ENCODE measurements around the gene LTBP2. TPM values are rescaled to one million over a fixed set of nuclear protein-coding genes. Genes with fewer than 3 reads are reported as not detected.

The LTBP2 gene
- total RNA-seq, 1 donor from 2014 or later, result 12.0 TPM

GRCh38 chr14:74622257-74622656 is 10.2 kb upstream of the LTBP2 start:
- Histone ChIP-seq H3K4me3 (ENCODE audit: low read length in 3 of 3) (no peak overlapping the region), H3K9ac (ENCODE audit: low read depth in 1 of 3, low read length in 3 of 3) (no peak overlapping the region), H3K27me3 (ENCODE audit: control insufficient read depth in 3 of 3, insufficient read depth in 3 of 3, low read length in 3 of 3) (peaks cover 0 to 4% (median 4%) of the 10 kb centered on the region in 3 donors), H3K27ac (ENCODE audit: low read depth, low read length) (no peak overlapping the region), H3K4me1 (ENCODE audit: control insufficient read depth in 3 of 3, insufficient read depth in 3 of 3, low read length in 3 of 3) (peaks cover 24 to 36% (median 29%) of the 10 kb centered on the region in 3 donors), H3K36me3 (ENCODE audit: control insufficient read depth in 3 of 3, insufficient read depth in 3 of 3, low read length in 3 of 3) (no peaks in the 10 kb centered on the region), H3K9me3 (ENCODE audit: control insufficient read depth in 3 of 3, low read length in 3 of 3) (no peaks in the 10 kb centered on the region)

GRCh38 chr14:74621556-74621955 is 9.5 kb upstream of the LTBP2 start:
- H3K4me3 ChIP-seq (ENCODE audit: low read length in 3 of 3), result no peak overlapping the region
- no peak overlapping the region for H3K9ac ChIP-seq (ENCODE audit: low read depth in 1 of 3, low read length in 3 of 3)
- H3K36me3 ChIP-seq (ENCODE audit: control insufficient read depth in 3 of 3, insufficient read depth in 3 of 3, low read length in 3 of 3), result no peaks in the 10 kb centered on the region
- H3K27me3 ChIP-seq (ENCODE audit: control insufficient read depth in 3 of 3, insufficient read depth in 3 of 3, low read length in 3 of 3), result peaks cover 3 to 8% (median 4%) of the 10 kb centered on the region in 3 donors
- H3K9me3 ChIP-seq (ENCODE audit: control insufficient read depth in 3 of 3, low read length in 3 of 3), result no peaks in the 10 kb centered on the region
- H3K27ac ChIP-seq (ENCODE audit: low read depth, low read length), result no peak overlapping the region
- H3K4me1 ChIP-seq (ENCODE audit: control insufficient read depth in 3 of 3, insufficient read depth in 3 of 3, low read length in 3 of 3), result peaks cover 30 to 41% (median 35%) of the 10 kb centered on the region in 3 donors

GRCh38 chr14:74620923-74621322 is 8.9 kb upstream of the LTBP2 start:
- Histone ChIP-seq H3K27me3 (ENCODE audit: control insufficient read depth in 3 of 3, insufficient read depth in 3 of 3, low read length in 3 of 3) (peaks cover 3 to 12% (median 4%) of the 10 kb centered on the region in 3 donors), H3K27ac (ENCODE audit: low read depth, low read length) (peak overlapping the region; percentile 75), H3K9ac (ENCODE audit: low read depth in 1 of 3, low read length in 3 of 3) (no peak overlapping the region), H3K36me3 (ENCODE audit: control insufficient read depth in 3 of 3, insufficient read depth in 3 of 3, low read length in 3 of 3) (no peaks in the 10 kb centered on the region), H3K9me3 (ENCODE audit: control insufficient read depth in 3 of 3, low read length in 3 of 3) (no peaks in the 10 kb centered on the region), H3K4me1 (ENCODE audit: control insufficient read depth in 3 of 3, insufficient read depth in 3 of 3, low read length in 3 of 3) (peaks cover 33 to 46% (median 41%) of the 10 kb centered on the region in 3 donors), H3K4me3 (ENCODE audit: low read length in 3 of 3) (no peak overlapping the region)

DNA sequence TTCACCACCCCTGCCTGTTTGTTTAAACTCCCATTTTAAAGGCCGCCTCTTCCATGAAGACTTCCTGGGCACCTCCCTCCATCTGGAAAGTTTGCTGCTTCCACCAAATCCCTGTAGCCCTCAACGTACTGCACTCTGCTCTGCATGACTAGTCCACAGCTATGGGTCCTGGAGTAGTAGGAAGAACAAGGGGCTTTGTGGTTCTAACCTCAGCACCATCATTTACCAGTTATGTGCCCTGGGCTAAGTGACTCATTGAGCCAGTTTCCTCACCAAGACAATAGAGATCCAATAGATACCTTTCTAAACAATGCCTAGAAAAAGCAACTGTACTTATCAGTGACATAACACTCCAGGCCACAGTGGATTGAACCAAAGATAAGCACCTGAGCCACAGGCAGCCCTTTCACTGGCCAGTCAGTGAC is 8.5 kb upstream of the LTBP2 start:
- Histone ChIP-seq H3K27me3 (ENCODE audit: control insufficient read depth in 3 of 3, insufficient read depth in 3 of 3, low read length in 3 of 3) (peaks cover 3 to 16% (median 8%) of the 10 kb centered on the region in 3 donors), H3K27ac (ENCODE audit: low read depth, low read length) (peak overlapping the region; percentile 75), H3K4me1 (ENCODE audit: control insufficient read depth in 3 of 3, insufficient read depth in 3 of 3, low read length in 3 of 3) (peaks cover 33 to 46% (median 41%) of the 10 kb centered on the region in 3 donors), H3K9ac (ENCODE audit: low read depth in 1 of 3, low read length in 3 of 3) (peak overlapping the region in 1 of 3 donors; percentile 8), H3K9me3 (ENCODE audit: control insufficient read depth in 3 of 3, low read length in 3 of 3) (no peaks in the 10 kb centered on the region), H3K4me3 (ENCODE audit: low read length in 3 of 3) (no peak overlapping the region), H3K36me3 (ENCODE audit: control insufficient read depth in 3 of 3, insufficient read depth in 3 of 3, low read length in 3 of 3) (no peaks in the 10 kb centered on the region)

DNA sequence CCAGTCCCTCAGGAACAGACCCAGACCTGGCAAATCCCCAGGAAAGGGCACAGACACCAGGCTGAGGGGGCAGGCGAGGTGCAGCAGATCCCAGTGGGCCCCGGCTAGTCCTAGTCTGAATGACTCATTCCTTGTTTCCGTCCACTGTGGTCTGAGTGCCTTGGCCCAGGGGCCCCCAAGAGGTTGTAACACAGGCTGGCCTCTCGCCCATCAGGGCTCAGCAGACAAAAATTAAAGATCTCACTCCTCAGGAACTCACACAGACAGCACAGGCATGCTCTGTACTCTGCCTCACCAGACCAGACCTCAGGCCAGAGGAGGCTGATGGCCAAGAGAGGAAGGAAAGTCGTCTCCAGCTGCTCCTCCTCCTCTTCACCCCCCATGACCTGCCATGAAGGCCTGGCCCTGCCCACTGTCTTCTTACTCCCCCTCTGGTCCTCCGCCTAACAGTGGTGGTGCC is 7.7 kb upstream of the LTBP2 start:
- no peaks in the 10 kb centered on the region for H3K36me3 ChIP-seq (ENCODE audit: control insufficient read depth in 3 of 3, insufficient read depth in 3 of 3, low read length in 3 of 3)
- H3K27ac ChIP-seq (ENCODE audit: low read depth, low read length), result peak overlapping the region; percentile 75
- peaks cover 3 to 24% (median 9%) of the 10 kb centered on the region in 3 donors for H3K27me3 ChIP-seq (ENCODE audit: control insufficient read depth in 3 of 3, insufficient read depth in 3 of 3, low read length in 3 of 3)
- peaks cover 33 to 47% (median 41%) of the 10 kb centered on the region in 3 donors for H3K4me1 ChIP-seq (ENCODE audit: control insufficient read depth in 3 of 3, insufficient read depth in 3 of 3, low read length in 3 of 3)
- no peak overlapping the region for H3K4me3 ChIP-seq (ENCODE audit: low read length in 3 of 3)
- H3K9me3 ChIP-seq (ENCODE audit: control insufficient read depth in 3 of 3, low read length in 3 of 3), result no peaks in the 10 kb centered on the region
- H3K9ac ChIP-seq (ENCODE audit: low read depth in 1 of 3, low read length in 3 of 3), result no peak overlapping the region

DNA sequence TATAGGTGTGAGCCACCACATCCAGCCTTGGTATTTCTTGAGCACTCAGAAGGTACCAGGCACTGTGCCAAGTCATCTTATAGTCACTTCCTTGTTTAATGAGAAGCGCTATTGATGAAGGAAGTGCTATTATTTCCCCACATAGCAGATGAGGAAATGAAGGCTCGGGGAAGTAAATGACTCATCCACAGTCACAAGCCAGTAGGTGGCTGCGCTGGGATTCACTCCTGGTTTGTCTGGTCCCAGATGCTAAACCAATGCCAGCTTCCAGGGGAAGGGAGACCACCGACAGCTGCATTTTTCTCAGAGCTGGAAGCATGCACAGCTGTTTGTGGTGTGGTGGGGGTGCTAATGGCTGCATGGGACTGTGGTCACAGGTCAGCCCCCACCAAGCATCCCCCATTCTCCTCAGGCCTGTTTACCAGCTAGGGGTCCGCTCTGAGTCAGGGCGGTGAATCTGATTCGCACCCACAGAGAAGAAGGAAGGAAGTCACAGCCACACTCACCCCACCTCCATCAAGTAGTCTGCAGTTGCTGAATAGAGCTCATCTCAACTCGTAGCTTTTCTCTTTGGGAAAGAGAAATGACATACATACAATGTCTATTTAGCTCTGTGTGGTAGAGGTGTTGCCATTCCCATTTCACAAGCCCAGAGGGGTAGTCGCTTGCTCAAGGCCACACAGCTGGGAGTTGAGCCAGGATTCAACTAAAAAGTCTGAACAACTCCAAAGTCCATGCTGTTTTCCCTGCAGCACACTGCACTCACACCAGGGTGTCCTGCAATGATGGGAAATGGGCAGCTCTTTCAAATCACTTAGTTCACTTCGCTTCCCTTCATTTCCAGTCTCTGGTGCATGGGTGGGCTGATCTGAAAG is 6.3 kb upstream of the LTBP2 start:
- Histone ChIP-seq H3K27ac (ENCODE audit: low read depth, low read length) (peak overlapping the region; percentile 75), H3K36me3 (ENCODE audit: control insufficient read depth in 3 of 3, insufficient read depth in 3 of 3, low read length in 3 of 3) (no peaks in the 10 kb centered on the region), H3K4me3 (ENCODE audit: low read length in 3 of 3) (no peak overlapping the region), H3K9me3 (ENCODE audit: control insufficient read depth in 3 of 3, low read length in 3 of 3) (no peaks in the 10 kb centered on the region), H3K27me3 (ENCODE audit: control insufficient read depth in 3 of 3, insufficient read depth in 3 of 3, low read length in 3 of 3) (peaks cover 3 to 35% (median 15%) of the 10 kb centered on the region in 3 donors), H3K4me1 (ENCODE audit: control insufficient read depth in 3 of 3, insufficient read depth in 3 of 3, low read length in 3 of 3) (peaks cover 33 to 48% (median 41%) of the 10 kb centered on the region in 3 donors), H3K9ac (ENCODE audit: low read depth in 1 of 3, low read length in 3 of 3) (no peak overlapping the region)

- Histone ChIP-seq H3K27ac (ENCODE audit: low read depth, low read length) (peak overlapping the region; percentile 55), H3K9ac (ENCODE audit: low read depth in 1 of 3, low read length in 3 of 3) (no peak overlapping the region), H3K4me1 (ENCODE audit: control insufficient read depth in 3 of 3, insufficient read depth in 3 of 3, low read length in 3 of 3) (peaks cover 33 to 50% (median 43%) of the 10 kb centered on the region in 3 donors)
Observed at GRCh38 chr14:74616996-74617700, 5.1 kb upstream of the LTBP2 start.

DNA sequence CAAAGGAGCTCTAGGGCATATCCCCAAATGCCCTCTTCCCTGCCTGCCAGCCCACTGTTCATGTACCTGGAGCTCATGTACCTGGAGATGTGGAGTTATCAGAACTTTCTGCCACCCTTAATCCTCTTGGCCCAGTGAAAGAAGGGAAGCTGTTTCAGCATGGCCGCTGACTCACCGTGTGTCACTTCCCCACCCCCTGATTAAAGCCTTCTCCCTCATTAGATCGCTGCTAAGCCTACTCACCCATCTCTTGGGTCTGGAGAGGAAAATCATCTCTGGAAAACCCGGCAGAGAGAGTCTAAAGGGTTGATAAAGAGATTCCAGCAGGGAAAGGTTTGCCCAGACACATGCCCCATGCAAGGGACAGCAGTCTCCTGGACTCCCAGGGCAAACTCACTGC is 4.5 kb upstream of the LTBP2 start:
- peak overlapping the region; percentile 55 for H3K27ac ChIP-seq (ENCODE audit: low read depth, low read length)
- peaks cover 33 to 50% (median 45%) of the 10 kb centered on the region in 3 donors for H3K4me1 ChIP-seq (ENCODE audit: control insufficient read depth in 3 of 3, insufficient read depth in 3 of 3, low read length in 3 of 3)
- peaks cover 4 to 47% (median 16%) of the 10 kb centered on the region in 3 donors for H3K27me3 ChIP-seq (ENCODE audit: control insufficient read depth in 3 of 3, insufficient read depth in 3 of 3, low read length in 3 of 3)
- H3K36me3 ChIP-seq (ENCODE audit: control insufficient read depth in 3 of 3, insufficient read depth in 3 of 3, low read length in 3 of 3), result no peaks in the 10 kb centered on the region
- no peak overlapping the region for H3K4me3 ChIP-seq (ENCODE audit: low read length in 3 of 3)
- no peak overlapping the region for H3K9ac ChIP-seq (ENCODE audit: low read depth in 1 of 3, low read length in 3 of 3)
- H3K9me3 ChIP-seq (ENCODE audit: control insufficient read depth in 3 of 3, low read length in 3 of 3), result no peaks in the 10 kb centered on the region

More at GRCh38 chr14:74616996-74617700, 5.1 kb upstream of the LTBP2 start:
- Histone ChIP-seq H3K36me3 (ENCODE audit: control insufficient read depth in 3 of 3, insufficient read depth in 3 of 3, low read length in 3 of 3) (no peaks in the 10 kb centered on the region), H3K9me3 (ENCODE audit: control insufficient read depth in 3 of 3, low read length in 3 of 3) (no peaks in the 10 kb centered on the region), H3K4me3 (ENCODE audit: low read length in 3 of 3) (no peak overlapping the region), H3K27me3 (ENCODE audit: control insufficient read depth in 3 of 3, insufficient read depth in 3 of 3, low read length in 3 of 3) (peaks cover 3 to 40% (median 16%) of the 10 kb centered on the region in 3 donors)

GRCh38 chr14:74615735-74616134 is 3.7 kb upstream of the LTBP2 start:
- Histone ChIP-seq H3K4me3 (ENCODE audit: low read length in 3 of 3) (peak overlapping the region in 1 of 3 donors; percentile 35), H3K9me3 (ENCODE audit: control insufficient read depth in 3 of 3, low read length in 3 of 3) (no peaks in the 10 kb centered on the region), H3K4me1 (ENCODE audit: control insufficient read depth in 3 of 3, insufficient read depth in 3 of 3, low read length in 3 of 3) (peaks cover 30 to 47% (median 45%) of the 10 kb centered on the region in 3 donors), H3K27me3 (ENCODE audit: control insufficient read depth in 3 of 3, insufficient read depth in 3 of 3, low read length in 3 of 3) (peaks cover 5 to 54% (median 22%) of the 10 kb centered on the region in 3 donors), H3K36me3 (ENCODE audit: control insufficient read depth in 3 of 3, insufficient read depth in 3 of 3, low read length in 3 of 3) (no peaks in the 10 kb centered on the region), H3K27ac (ENCODE audit: low read depth, low read length) (peak overlapping the region; percentile 28), H3K9ac (ENCODE audit: low read depth in 1 of 3, low read length in 3 of 3) (no peak overlapping the region)
